ENCODE data around the gene PPP1R3C.

The PPP1R3C gene

GRCh38 chr10:91610444-91610843 is 22.4 kb downstream of the PPP1R3C start:
- no peak for DNase-seq (ENCODE audit: low read depth, low spot score)
- no peak overlapping the region for H3K4me3 ChIP-seq (ENCODE audit: low read depth, low read length)
- ChIA-PET CTCF (interaction anchor here (1.1 to 2.3 kb wide), 7 partner anchors 16 to 216 kb away, joined by 3 to 16 read pairs (median 4); no protein-coding TSS in a partner anchor), POLR2A (interaction anchor here (0.5 to 4.1 kb wide), 5 partner anchors 19 to 31 kb away, joined by 3 to 28 read pairs (median 4); partner anchors contain the start of gene PPP1R3C)
- no peak for TF ChIP-seq CTCF (IDR thresholded peaks at IDR 0.05; ENCODE audit: insufficient read depth, low read length, missing control alignments)

GRCh38 chr10:91607646-91608403 is 25.0 kb downstream of the PPP1R3C start:
- DNase-seq (ENCODE audit: low read depth, low spot score), result no peak
- no peak overlapping the region for H3K4me3 ChIP-seq (ENCODE audit: low read depth, low read length)
- ChIA-PET POLR2A (interaction anchor here (0.6 to 4.1 kb wide), 3 partner anchors 16 to 28 kb away, joined by 3 to 28 read pairs (median 3); partner anchors contain the start of gene PPP1R3C), CTCF (interaction anchor here (1.1 to 1.3 kb wide), 2 partner anchors 28 to 56 kb away, joined by 3 to 5 read pairs; no protein-coding TSS in a partner anchor)
- TF ChIP-seq CTCF (IDR thresholded peaks at IDR 0.05; ENCODE audit: insufficient read depth, low read length, missing control alignments), result no peak

DNA sequence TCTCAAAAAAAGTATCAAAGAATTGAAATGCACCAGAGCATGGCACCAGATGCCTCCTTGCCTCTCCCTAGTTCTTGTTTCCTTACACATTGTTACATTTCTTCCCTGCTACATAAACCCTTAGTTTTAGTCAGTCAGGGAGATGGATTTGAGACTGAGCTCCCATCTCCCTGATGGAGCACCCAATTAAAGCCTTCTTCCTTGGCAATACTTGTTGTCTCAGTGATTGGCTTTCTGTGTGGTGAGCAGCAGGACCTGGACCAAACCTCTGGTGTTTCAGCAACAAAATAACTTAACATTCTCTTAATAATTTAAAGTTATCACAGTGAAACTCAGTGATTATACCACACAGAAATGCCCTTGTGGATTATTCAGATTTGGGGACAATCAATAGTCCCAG is 26.9 kb downstream of the PPP1R3C start:
- DNase-seq (ENCODE audit: low read depth, low spot score), result no peak
- ChIA-PET POLR2A (interaction anchor here (3.2 kb wide), 1 partner anchor 26 kb away, joined by 22 read pairs; the partner anchor contains the start of gene PPP1R3C), CTCF (interaction anchor here (0.7 to 1.2 kb wide), 4 partner anchors 17 to 86 kb away, joined by 3 to 7 read pairs (median 3); no protein-coding TSS in a partner anchor)
- H3K4me3 ChIP-seq (ENCODE audit: low read depth, low read length), result no peak overlapping the region
- TF ChIP-seq CTCF (IDR thresholded peaks at IDR 0.05; ENCODE audit: insufficient read depth, low read length, missing control alignments), result no peak

DNA sequence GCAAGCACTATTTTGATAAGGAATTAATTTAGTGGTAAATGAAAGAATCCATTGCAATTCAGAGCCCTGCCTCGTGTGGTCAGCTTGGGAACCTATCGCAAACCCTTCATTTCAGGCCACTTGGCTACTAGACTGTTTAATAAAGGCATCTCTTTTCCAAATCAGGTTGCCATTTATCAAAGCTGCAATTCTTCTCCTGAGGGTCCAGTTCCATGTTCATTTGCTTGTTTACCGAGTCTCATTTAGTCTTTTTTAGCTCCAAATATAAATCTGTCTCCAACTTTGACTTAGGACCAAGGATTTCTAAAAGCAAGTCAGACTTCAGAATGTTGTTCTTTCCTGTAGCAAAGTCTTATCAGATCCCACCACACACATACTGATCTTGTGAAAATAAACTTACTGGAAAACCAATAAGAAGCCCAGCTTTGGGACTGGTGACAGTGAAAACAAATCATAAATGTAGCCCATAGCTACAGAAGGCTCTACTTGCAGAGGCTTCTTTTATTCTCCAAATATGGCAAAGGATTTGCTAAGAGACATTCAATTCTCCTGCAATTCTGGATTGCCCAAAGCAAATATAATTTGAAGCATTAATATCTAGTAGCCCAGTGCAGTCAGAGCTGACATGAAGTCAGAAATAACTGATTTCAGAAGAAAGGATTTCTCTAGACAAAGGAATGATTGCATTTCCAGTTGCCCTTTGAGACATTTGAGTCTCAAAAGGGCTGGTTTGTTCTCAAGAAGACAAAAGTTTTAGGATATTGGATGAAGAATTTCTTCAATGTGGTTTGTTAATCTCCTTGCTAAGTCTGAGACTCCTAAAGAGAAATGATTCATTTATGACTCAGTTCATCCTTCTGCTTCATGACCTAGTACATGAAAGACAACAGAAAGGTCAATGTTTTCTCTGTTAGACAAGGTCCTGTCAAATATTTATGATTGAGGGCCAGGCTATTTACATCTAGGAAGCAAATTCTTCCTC is 28.0 kb downstream of the PPP1R3C start:
- peak; percentile 77 for DNase-seq (ENCODE audit: low read depth, low spot score)
- POLR2A ChIA-PET, result interaction anchor here (0.6 to 3.2 kb wide), 7 partner anchors 9 to 29 kb away, joined by 3 to 22 read pairs (median 4); partner anchors contain the start of gene PPP1R3C
- CTCF ChIA-PET, result interaction anchor here (0.7 to 2.9 kb wide), 11 partner anchors 9 to 84 kb away, joined by 3 to 9 read pairs (median 4); partner anchors contain the start of gene PPP1R3C
- no peak overlapping the region for H3K4me3 ChIP-seq (ENCODE audit: low read depth, low read length)
- TF ChIP-seq CTCF (IDR thresholded peaks at IDR 0.05; ENCODE audit: insufficient read depth, low read length, missing control alignments), result peak; percentile 26

GRCh38 chr10:91603931-91604331 is 28.9 kb downstream of the PPP1R3C start:
- POLR2A ChIA-PET, result interaction anchor here (0.7 to 3.2 kb wide), 6 partner anchors 10 to 31 kb away, joined by 3 to 22 read pairs (median 4); partner anchors contain the start of gene PPP1R3C
- TF ChIP-seq CTCF (IDR thresholded peaks at IDR 0.05; ENCODE audit: insufficient read depth, low read length, missing control alignments), result no peak
- CTCF ChIA-PET, result interaction anchor here (0.8 to 2.9 kb wide), 7 partner anchors 9 to 111 kb away, joined by 3 to 9 read pairs (median 6); partner anchors contain the start of gene PPP1R3C
- DNase-seq (ENCODE audit: low read depth, low spot score), result no peak
- H3K4me3 ChIP-seq (ENCODE audit: low read depth, low read length), result no peak overlapping the region

Data from AG04449 (cell line).